ENCODE data around the gene CPNE9.

The CPNE9 gene, protein sequence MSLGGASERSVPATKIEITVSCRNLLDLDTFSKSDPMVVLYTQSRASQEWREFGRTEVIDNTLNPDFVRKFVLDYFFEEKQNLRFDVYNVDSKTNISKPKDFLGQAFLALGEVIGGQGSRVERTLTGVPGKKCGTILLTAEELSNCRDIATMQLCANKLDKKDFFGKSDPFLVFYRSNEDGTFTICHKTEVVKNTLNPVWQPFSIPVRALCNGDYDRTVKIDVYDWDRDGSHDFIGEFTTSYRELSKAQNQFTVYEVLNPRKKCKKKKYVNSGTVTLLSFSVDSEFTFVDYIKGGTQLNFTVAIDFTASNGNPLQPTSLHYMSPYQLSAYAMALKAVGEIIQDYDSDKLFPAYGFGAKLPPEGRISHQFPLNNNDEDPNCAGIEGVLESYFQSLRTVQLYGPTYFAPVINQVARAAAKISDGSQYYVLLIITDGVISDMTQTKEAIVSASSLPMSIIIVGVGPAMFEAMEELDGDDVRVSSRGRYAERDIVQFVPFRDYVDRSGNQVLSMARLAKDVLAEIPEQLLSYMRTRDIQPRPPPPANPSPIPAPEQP

DNA sequence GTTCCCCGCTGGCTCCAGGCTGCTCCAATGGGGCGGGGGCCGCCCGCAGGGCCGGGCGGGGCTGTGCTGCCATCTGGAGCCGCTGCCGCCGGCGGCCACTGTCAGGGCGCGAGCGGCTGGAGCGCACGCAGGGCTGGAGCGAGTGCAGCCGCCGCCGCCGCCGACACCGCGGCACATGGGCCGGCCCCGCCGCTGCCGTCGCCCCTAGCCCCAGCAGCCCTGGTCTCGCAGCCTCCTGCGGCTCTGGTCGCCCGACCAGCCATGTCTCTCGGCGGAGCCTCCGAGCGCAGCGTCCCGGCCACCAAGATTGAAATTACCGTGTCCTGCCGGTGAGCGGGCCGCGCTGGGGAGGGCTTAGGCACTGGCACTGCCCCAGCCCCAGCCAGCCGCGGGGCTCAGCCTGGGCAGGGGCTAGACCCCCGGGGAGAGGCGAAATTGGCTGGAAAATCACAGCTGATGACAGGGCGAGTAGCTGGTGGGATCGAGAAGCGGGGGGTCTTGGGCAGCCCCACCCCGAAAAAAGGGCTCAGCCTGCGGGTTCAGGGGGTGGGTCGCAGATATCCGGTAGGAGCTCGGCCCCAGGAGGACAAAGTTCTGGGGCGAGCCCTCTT is at the start of gene CPNE9:
Gene CPNE9 (plus strand): TSS at position 98 of the 611 bp plus-strand sequence. CDS start 164 bp downstream, at position 262.
- DNase-seq (ENCODE audit: low spot score): no peak

DNA sequence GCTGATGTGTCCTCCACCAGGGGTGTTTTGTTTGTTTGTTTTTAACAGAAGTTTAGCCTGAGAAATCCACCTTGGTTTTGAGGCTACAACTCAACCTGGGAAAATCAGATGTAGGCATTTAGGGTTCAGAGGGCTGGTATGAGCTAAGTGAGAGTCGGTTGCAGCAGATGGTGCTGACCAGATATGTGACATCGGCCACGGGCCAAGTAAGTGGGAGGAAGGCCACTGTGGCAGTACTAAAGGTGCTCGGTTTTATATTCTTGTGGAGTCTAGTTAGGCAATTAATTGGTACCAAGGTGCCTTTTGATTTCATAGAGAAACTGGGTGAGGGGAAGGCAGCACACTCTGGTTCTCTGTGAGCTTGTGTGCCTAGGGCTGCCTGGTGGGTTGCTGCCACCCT is 43.8 kb upstream of the CPNE9 start:
- no peak for DNase-seq (ENCODE audit: low spot score)

DNA sequence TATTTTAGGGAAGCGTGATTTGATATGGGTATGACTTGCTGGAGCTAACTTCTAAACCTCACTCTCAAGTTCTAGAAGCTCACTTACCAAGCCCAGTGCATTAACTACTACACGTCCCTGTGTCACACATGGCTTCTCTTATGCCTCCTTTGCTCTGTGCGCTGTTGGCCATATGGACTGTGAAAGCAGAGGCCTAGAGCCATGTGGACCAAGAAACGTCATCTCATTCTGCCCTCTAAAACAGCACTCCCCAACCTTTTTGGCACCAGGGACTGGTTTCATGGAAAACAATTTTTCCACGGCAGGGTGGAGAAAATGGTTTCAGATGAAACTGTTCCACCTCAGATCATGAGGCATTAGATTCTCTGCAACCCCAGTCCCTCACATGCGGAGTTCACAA is 42.7 kb upstream of the CPNE9 start:
- no peak for DNase-seq (ENCODE audit: low spot score)

DNA sequence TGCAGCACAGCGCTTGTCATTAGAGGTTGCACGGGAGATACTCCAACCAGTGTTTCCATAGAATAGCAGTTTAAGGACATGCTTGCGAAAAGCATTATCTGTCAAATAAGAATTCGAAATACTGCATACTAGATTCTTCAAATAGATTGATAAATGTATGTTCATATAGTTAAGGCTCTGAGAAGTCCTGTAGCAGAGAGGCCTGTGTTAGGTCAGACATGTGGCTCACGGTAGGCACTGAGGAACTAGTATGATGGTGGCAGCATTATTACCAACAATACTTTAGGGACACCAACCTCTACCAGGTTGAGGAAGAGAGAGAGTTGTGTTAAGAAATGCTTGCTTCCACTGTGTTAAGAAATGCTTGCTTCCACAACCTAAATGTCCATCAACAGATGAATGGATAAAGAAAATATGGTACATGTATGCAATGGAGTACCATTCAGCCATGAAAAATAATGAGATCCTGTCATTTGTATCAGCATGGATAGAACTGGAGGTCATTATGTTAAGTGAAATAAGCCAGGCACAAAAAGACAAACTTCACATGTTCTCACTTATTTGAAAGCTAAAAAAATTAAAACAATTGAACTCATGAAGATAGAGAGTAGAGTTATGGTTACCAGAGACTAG is 39.4 kb upstream of the CPNE9 start:
- DNase-seq (ENCODE audit: low spot score): no peak

DNA sequence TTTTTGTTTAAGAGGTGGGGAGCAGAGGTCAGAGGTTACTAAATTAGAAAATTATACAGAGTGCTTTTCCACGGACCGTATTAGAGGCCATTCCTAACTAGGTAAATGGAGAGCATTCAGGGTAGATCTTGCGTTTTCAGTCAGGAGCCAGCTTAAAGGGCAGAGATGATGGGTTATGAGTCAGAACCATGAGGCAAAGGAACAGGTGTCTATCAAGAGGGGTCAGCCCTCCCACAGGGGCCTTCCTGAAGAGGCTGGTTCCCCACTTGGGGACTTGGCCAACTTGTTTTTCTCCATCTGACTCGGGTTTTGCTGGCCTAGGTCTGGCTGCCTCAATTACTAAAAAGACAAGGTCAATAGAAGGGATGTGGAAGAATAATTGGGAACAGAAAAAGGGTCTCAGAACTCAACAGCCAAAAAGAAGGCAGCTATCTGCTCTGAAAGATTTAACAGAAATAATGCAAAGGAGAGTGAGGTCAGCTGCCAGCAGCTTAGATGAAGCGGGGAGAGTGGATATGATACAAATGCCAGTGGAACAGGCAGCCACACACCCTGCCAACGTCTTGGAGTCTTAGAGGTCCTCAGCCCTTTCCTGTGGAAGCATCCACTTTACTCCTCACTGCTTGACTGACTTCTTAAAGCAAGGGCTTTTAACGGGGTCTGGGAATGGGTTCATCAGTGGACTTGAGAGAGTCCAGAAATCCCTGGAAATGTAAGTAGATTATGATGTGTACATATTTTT is 36.8 kb upstream of the CPNE9 start:
- no peak for DNase-seq (ENCODE audit: low spot score)

DNA sequence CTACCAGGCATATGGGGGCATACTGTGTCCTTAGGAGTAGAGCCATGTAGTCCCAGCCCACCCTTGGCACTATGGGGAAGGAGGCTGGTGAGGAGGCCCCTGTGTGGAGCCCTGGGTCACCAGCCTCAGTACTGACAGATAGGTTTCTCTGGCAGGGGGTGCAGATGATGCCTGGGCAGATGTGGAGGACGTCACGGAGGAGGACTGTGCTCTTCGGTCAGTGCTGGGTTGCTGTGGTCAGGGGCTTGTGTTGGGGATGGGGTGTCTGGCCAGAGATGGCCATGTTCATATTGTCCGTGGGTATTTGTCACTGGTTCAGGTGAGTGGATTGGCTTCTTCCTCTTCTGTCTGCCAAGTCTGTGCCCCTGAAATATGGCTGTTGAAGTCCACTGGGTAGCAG is 34.4 kb upstream of the CPNE9 start:
- no peak for DNase-seq (ENCODE audit: low spot score)

DNA sequence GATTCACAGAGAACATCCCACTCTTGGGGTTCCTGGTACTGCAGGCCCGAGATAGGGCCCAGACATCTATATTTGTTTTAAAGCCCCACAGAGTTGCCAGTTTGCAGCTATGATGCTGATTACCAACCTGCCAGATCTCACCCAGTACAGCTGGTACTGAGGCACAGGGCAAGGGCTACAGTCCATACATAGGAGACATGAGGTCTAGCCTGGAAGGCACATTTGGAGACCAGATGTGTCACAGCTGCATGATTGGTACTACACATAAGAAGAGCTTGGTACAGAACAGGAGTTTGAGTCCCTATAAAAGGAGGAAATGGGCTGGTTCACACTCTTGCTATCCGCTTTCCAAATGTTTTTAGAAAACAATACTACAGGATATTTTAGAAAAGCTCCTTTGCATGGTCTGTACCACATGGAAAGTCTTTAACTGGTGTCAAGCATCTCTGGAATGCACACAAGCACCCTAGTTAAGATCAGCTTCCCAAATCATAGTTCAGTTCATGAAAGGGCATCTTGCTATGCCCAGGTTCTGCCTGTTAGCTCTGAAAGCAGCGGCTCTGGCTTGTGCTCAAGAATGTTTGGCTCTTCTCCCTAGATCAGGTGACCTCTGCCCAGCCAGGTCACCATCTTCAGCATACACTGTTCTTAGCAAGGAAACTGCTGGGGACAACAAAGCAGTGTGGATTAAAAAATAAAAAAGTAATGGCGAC is 33.8 kb upstream of the CPNE9 start:
- DNase-seq (ENCODE audit: low spot score): no peak

DNA sequence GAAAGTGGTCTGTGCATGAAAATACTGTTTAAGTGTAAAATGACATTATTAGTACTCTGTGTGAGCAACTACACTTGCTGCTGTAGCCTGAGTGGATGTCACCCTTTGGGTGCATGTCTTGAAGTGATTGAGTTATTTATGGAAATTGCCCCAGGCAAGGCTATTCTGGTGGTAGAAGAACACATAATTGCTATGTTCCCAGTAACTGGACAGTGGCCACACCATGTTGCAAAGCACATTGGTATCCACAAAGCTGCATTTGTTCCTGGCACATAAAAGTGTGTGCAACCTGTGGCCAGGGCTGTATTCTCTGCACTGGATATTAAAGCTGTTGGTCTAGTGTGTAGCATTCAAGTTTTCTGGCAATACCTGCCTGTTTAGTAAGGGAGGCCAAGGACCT is 30.6 kb upstream of the CPNE9 start:
- DNase-seq (ENCODE audit: low spot score): no peak

DNA sequence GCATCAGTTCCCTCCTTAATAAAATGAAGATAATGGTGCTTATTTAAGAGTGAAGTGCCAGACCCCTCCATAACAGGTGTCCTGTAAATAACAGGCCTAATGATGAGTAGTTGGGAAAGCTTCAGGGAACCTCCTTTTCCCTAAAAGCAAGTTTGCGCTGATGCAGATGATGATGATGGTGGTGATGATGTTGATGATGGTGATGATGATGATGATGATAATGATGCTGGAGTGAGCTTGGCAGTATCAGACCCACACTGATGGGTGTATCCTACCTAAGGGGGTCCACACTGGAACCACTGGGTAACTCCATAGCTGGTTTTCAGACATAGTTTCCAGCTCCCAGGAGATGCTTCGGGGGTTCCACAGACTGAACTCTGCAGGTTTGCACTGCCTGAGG is 29.9 kb upstream of the CPNE9 start:
- no peak for DNase-seq (ENCODE audit: low spot score)

DNA sequence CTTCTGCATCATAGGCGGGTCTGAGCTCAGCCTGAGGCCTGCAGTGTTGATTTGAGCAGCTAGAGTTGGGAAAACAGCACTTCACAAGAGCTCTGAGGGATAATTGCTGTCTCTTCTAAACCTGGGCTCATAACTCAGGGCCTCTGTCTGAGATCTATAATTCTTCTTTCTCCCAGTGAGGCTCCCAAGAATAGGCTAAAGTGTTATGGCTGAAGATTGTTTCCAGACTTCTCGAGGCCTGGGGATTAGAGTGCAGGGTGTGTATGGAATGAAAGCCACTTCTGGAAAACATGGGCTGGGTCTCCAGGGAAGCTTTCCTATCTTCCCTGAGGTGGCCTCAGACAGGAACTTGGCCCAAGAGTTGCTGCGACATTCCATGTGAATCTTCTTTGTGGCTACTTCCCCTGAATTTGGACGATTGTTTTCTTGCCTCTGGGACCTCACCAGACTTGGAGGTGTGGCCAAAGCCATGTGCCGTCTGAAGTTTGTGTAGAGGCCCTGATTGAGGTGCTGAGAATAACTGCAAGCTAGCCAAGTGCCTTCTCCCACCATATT is 27.8 kb upstream of the CPNE9 start:
- DNase-seq (ENCODE audit: low spot score): no peak

DNA sequence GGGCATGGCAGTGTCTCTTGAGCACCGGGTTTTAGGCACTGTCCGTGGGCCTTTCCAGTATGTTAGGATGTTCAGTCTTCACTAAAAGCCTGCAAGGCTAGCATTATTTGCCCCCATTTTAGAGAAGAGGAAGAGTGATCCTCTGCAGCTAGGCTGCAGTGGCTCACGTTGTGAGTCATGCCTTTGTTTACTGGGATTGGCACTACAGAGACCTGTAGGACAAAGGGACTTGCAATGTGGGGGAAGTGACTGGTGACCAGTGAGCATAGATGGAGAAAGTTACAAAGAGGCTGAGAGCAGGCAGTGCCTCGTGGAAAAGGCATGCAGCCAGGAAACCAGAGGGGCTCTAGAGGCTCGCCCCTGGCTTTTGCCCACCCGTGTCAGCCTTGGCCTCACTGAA is 26.8 kb upstream of the CPNE9 start:
- DNase-seq (ENCODE audit: low spot score): no peak

DNA sequence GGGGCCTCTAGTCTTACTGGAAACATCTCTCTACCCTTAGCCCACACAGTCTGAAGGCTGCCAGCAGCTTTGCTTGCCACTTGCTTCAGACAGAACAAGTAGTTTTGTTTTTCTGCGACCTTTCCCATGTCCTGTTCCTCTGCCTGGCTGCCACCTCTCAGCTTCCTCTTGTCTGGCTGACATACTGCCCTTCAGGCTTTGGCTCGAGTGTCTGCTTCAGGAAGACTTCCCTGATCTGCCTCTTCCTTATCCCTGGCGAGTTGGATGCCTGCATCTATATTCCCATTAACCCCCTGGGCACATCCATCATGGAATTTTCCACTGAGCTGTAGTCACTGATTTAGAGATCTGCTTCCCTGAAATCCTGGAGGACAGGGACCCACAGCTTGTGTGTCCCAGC is 25.1 kb upstream of the CPNE9 start:
- DNase-seq (ENCODE audit: low spot score): no peak

DNA sequence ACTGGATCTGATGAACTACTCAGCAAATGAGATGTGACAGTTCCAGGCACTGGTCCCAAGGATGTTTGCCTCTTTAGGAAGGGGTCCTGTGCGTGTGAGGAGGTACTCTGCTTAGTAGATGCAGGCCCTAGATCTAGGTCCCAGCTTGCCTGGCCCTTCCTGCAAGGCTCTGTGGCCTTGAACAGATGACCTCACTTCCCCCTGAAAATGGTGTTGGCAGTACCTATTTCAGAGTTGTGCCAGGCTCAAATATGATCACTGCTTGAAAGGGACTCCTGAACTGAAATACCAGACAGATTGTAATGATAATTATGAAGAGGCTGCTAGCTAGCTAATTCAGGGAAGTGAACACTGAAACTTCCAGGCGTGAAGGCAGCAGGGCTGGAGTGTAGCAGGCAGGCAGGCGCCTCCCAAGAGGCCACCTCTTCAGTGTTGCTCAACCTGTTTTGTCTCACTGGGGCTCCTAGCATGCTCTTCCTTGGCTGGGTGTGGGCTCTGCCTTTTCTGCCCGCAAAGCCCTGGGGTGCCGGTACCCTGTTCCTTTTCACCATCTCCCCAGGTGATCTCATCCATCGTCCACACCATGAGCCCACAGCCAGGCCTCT is 24.1 kb upstream of the CPNE9 start:
- DNase-seq (ENCODE audit: low spot score): no peak

DNA sequence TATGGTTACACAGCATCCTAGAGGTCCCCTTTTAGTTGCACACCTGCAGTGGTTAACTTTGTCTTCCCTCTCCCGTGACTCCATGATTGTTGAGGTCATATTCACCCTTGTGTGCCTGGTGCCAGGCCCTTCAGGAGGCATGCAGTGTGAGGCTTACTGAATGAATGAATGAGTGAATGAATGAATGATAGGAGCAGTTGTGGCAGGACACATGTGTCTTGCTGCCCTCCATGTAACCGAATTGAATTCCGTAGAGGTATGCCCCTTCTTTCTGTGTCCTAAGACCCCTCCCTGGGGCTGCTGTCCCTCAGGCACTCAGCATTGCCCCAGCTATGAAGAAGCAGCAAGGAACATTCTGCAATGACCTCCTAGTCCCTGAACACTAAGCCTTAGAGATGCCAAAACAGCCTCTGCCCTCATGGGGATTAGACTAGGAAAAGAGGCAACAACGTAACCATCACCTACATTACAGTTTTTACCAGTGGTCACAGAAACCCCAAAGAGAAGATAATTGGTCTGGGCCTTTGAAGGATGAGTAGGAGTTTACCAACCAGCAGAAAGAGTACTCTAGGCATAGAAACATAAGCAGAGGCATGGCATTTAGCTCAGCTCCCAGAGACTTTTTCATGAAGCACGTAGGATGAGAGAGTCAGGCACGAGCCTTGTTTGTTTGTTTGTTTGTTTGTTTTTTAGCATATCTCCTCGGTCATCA is 22.5 kb upstream of the CPNE9 start:
- no peak for DNase-seq (ENCODE audit: low spot score)

DNA sequence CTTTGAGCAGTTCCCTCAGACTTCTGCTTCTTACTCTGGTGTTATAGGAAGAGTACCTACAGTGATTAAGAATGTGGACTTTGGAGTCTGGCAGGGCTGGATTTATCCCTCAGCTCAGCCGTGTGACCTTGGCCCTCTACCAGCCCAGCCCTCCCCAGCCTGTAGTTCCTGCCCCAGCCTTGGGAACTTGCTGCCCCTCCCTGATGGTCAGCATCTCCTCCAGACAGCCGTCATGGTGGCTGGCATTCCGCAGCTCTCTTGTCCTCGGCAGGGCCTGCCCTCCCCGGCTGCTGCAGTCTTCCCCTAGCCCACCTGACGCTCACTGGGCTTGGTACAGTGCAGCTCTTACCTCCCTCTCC is 21.9 kb upstream of the CPNE9 start:
- DNase-seq (ENCODE audit: low spot score): no peak

DNA sequence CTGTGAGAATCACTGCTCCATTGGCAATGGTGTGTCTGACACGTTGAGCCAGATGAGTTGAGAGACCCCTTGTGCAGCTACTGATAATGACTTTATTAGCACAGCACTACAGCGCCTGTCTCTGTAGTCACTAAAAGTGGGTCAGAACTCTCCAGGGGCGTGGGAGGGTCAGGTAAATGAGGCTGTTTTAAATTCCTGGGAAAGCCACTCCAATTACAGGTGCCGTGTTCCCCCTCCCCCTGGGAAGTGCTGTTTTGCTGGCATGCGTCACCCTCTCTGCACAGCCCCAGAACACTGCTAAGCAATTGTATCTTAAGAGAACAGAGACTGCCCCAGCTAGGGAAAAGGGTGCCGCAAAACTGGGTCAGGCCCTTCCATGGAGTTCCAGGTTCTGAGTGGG is 21.5 kb upstream of the CPNE9 start:
- no peak for DNase-seq (ENCODE audit: low spot score)

DNA sequence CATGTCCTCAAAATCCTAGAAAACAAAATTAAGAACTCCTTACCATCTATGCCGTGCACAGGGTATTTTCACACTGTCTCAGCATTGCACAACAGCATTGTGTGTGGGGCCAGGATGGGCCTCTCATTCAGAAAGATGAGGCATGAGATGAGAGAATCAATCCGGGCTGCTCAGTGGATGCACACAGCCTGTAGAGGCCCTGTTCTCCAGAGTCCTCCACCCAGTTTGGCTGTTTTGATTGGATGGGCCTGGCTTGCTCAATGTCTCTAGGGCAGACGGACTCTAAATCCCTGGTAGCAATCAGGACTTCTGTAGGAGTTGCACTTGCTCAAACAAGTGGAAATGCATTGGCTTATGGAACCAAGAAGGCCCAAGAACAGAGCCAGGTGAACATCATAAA is 20.2 kb upstream of the CPNE9 start:
- no peak for DNase-seq (ENCODE audit: low spot score)

DNA sequence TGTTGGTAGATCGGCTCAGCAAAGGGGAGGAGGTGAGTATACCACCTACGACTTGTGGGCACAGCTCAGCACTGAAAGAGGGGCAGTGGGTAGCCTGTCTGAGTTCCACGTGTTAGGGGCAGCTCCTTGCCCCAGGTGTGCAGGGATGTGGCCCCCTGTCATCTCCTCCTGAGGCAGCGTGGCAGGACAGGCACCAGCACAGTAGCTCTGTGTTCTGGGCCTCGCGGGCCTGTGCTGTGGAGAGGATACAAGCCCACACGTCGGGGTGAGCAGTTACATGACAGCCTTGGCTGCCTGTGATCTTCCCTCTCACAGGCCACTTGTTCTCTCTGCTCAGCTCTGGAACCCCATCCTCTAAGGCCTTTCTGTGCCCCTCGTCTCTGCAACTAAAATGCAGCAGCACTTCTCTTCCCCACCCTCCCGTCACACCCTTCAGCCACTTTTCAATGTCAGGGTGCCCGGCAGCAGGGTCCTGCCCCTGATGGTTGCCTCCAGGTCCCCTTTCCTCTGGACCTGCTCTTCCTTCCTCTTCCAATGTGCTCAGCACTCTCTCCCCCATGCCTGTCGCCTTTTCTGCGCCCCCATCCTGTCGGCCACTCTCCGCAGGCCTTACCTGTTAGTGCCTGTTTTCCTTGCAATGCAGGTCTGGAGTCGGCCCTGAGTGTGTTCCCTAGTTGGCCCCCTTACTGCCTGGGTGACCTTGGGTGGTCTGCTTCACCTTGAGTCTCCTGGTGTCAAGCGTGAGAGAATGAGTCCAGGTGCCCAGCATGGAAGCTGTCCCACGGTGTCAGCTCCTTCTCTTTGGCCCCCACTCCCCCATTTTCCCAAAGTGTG is 18.2 kb upstream of the CPNE9 start:
- no peak for DNase-seq (ENCODE audit: low spot score)

DNA sequence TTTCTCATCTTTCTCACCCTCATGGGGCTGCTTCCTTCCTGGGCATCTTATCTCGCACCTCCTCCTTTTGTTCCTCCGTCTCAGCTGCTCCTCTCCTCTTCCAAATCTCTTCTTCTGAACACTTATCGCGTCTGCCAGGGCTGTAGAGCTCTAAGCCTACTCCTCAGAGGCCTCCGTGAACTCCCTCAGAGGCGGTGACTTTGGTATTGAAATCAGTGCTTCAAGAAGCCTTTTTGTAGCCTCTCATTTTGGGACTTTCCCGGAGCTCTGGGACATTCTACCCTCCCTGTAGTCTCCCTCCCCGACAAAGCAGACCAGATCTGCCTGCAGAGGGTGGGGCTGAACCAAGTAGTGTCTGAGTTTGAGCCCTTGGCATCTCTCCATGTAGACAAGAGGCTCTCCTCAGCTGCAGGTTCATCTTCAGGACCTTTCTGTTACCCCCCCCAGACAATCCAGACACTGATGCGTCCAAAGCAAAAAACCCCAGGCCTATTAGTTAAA is 17.5 kb upstream of the CPNE9 start:
- no peak for DNase-seq (ENCODE audit: low spot score)
